ENCODE results near the gene GLYR1.
"Not testable (repeated sequence)": the region's sequence is repeated elsewhere in the genome, so short reads cannot be mapped to it uniquely, and the experiment has no call there.

GLYR1 gene

GRCh38 chr16:4785758-4786433 lies 61.2 kb downstream of the GLYR1 start:
- no peak for DNase-seq

- DNase-seq: not testable (repeated sequence)
Measured at GRCh38 chr16:4784444-4784987, 62.6 kb downstream of the GLYR1 start.

- DNase-seq: no peak
Measured at GRCh38 chr16:4783951-4784336, 63.1 kb downstream of the GLYR1 start.

GRCh38 chr16:4783251-4783950 lies 63.7 kb downstream of the GLYR1 start:
- no peak for DNase-seq

GRCh38 chr16:4780235-4780634 lies 66.9 kb downstream of the GLYR1 start:
- no peak for DNase-seq

- no peak for DNase-seq
Measured at GRCh38 chr16:4778050-4778392, 69.1 kb downstream of the GLYR1 start.

GRCh38 chr16:4777339-4778049 lies 69.6 kb downstream of the GLYR1 start:
- no peak for DNase-seq

- DNase-seq: no peak
Measured at GRCh38 chr16:4776141-4776705, 70.9 kb downstream of the GLYR1 start.

GRCh38 chr16:4775005-4775404 lies 72.1 kb downstream of the GLYR1 start:
- no peak for DNase-seq

GRCh38 chr16:4772351-4772750 lies 74.7 kb downstream of the GLYR1 start:
- DNase-seq: no peak

GRCh38 chr16:4771646-4772045 lies 75.4 kb downstream of the GLYR1 start:
- no peak for DNase-seq

- DNase-seq: no peak
Measured at GRCh38 chr16:4769306-4769638, 77.8 kb downstream of the GLYR1 start.

GRCh38 chr16:4768549-4769305 lies 78.4 kb downstream of the GLYR1 start:
- DNase-seq: peak; percentile 96

- peak; percentile 15 for DNase-seq
Measured at GRCh38 chr16:4767872-4768548, 79.1 kb downstream of the GLYR1 start.

- DNase-seq: peak; percentile 96
Measured at GRCh38 chr16:4766875-4767628, 80.0 kb downstream of the GLYR1 start, which contains the start of gene ZNF500. TSS of gene ZNF500 (minus strand) at chr16:4767162. CDS start at chr16:4765978, 1,184 bp downstream.

GRCh38 chr16:4765511-4766474 lies 81.3 kb downstream of the GLYR1 start:
- no peak for DNase-seq

GRCh38 chr16:4763791-4764190 lies 83.3 kb downstream of the GLYR1 start:
- no peak for DNase-seq

- DNase-seq: no peak
Measured at GRCh38 chr16:4762205-4762604, 84.9 kb downstream of the GLYR1 start.

- DNase-seq: no peak
Measured at GRCh38 chr16:4760221-4760910, 86.7 kb downstream of the GLYR1 start.
